ENCODE results near the gene PPP1R9B.

GRCh38 chr17:50103941-50104340 lies 46.5 kb downstream of the PPP1R9B start:
- TF ChIP-seq CTCF (IDR thresholded peaks at IDR 0.05; ENCODE audit: borderline replicate concordance, extremely low read depth, low read length, poor library complexity, severe bottlenecking), result no peak
- TF ChIP-seq EZH2 (IDR thresholded peaks at IDR 0.05; ENCODE audit: borderline replicate concordance, low read depth, low read length, severe bottlenecking), result no peak
